ENCODE results near the gene CHCHD3. TPM values are rescaled to one million over a fixed set of nuclear protein-coding genes. Genes with fewer than 3 reads are reported as not detected.

The CHCHD3 gene
- total RNA-seq, 1 experiment from 2014 or later = 114 TPM

GRCh38 chr7:132778761-132779160, 303.1 kb downstream of the CHCHD3 start (continued):
- TF ChIP-seq E2F4 (CRISPR knock-in tag; IDR thresholded peaks at IDR 0.05; ENCODE audit: borderline replicate concordance, low read depth) = no peak
- no peak for TF ChIP-seq ZNF425 (CRISPR knock-in tag; conservative IDR thresholded peaks at IDR 0.05)
- TF ChIP-seq ATF1 (CRISPR knock-in tag; IDR thresholded peaks at IDR 0.05) = no peak
- TF ChIP-seq ZNF416 (CRISPR knock-in tag; IDR thresholded peaks at IDR 0.05) = no peak
- no peak for TF ChIP-seq ZNF138 (CRISPR knock-in tag; conservative IDR thresholded peaks at IDR 0.05)
- TF ChIP-seq PREB (CRISPR knock-in tag; IDR thresholded peaks at IDR 0.05; ENCODE audit: borderline replicate concordance) = no peak
- TF ChIP-seq FOXJ3 (CRISPR knock-in tag; IDR thresholded peaks at IDR 0.05; ENCODE audit: borderline replicate concordance) = no peak
- TF ChIP-seq USF2 (CRISPR knock-in tag; IDR thresholded peaks at IDR 0.05) = no peak
- TF ChIP-seq ETV6 (CRISPR knock-in tag; IDR thresholded peaks at IDR 0.05) = no peak
- TF ChIP-seq NFE2L1 (CRISPR knock-in tag; IDR thresholded peaks at IDR 0.05) = no peak
- TF ChIP-seq MLX (CRISPR knock-in tag; IDR thresholded peaks at IDR 0.05) = no peak

GRCh38 chr7:132777956-132778355, 303.9 kb downstream of the CHCHD3 start:
- TF ChIP-seq OVOL2 (CRISPR knock-in tag; IDR thresholded peaks at IDR 0.05; ENCODE audit: borderline replicate concordance) (no peak), JUN (CRISPR knock-in tag; IDR thresholded peaks at IDR 0.05) (no peak), FOXP4 (CRISPR knock-in tag; IDR thresholded peaks at IDR 0.05) (no peak), MLX (CRISPR knock-in tag; IDR thresholded peaks at IDR 0.05) (no peak), ZNF232 (CRISPR knock-in tag; IDR thresholded peaks at IDR 0.05) (no peak), FOXJ3 (CRISPR knock-in tag; IDR thresholded peaks at IDR 0.05; ENCODE audit: borderline replicate concordance) (no peak)
- Mint-ChIP-seq H3K4me3 (no peak overlapping the region), H3K27ac (no peak overlapping the region), H3K27me3 (ENCODE audit: low read depth) (no peaks in the 10 kb centered on the region), H3K4me1 (no peaks in the 10 kb centered on the region; the same call in 1 of the 2 replicates), H3K36me3 (no peaks in the 10 kb centered on the region), H3K9me3 (no peaks in the 10 kb centered on the region)
- POLR2A ChIA-PET = no interaction called here
- CTCF ChIA-PET = no interaction called here
- ATAC-seq = no peak
- DNase-seq (ENCODE audit: low spot score) = no peak

Measured in WTC11 (cell line).